ENCODE results near the gene SOX8. TPM values are rescaled to one million over a fixed set of nuclear protein-coding genes. Genes with fewer than 3 reads are reported as not detected.

The SOX8 gene
- total RNA-seq, 1 donor from 2014 or later: 0.18 TPM

DNA sequence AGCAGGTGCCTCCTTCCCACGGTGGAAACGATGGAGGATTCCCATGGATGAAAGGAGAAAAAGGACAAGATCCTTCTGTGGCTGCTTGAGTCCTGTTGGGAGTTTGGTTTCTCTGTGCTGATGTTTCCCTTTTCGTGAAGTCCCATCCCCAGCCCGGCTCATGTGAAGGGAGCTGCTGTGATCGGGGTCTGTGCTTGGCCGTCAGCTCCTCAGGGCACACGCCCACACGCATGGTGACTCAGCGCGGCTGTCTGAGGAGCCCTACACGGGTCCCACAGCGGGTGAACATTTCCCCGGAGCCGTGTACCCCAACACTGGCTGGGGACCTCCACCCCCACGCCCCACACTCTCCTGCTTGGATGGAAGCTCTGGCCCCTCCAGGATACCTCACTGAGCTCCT lies 46.5 kb downstream of the SOX8 start:
- Mint-ChIP-seq H3K27me3 (peaks cover 4% of the 10 kb centered on the region), H3K9me3 (no peaks in the 10 kb centered on the region), H3K36me3 (ENCODE audit: low read depth) (no peaks in the 10 kb centered on the region), H3K4me1 (no peaks in the 10 kb centered on the region), H3K27ac (no peak overlapping the region), H3K4me3 (no peak overlapping the region)
- intact Hi-C loops (cut with micrococcal nuclease): no loop called here
- TF ChIP-seq, protein P1, sequence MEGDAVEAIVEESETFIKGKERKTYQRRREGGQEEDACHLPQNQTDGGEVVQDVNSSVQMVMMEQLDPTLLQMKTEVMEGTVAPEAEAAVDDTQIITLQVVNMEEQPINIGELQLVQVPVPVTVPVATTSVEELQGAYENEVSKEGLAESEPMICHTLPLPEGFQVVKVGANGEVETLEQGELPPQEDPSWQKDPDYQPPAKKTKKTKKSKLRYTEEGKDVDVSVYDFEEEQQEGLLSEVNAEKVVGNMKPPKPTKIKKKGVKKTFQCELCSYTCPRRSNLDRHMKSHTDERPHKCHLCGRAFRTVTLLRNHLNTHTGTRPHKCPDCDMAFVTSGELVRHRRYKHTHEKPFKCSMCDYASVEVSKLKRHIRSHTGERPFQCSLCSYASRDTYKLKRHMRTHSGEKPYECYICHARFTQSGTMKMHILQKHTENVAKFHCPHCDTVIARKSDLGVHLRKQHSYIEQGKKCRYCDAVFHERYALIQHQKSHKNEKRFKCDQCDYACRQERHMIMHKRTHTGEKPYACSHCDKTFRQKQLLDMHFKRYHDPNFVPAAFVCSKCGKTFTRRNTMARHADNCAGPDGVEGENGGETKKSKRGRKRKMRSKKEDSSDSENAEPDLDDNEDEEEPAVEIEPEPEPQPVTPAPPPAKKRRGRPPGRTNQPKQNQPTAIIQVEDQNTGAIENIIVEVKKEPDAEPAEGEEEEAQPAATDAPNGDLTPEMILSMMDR (IDR thresholded peaks at IDR 0.05): no peak
- DNase-seq (no peak), ATAC-seq (ENCODE audit: low read depth) (no peak)
- POLR2A ChIA-PET: no interaction called here
- CTCF ChIA-PET: no interaction called here

DNA sequence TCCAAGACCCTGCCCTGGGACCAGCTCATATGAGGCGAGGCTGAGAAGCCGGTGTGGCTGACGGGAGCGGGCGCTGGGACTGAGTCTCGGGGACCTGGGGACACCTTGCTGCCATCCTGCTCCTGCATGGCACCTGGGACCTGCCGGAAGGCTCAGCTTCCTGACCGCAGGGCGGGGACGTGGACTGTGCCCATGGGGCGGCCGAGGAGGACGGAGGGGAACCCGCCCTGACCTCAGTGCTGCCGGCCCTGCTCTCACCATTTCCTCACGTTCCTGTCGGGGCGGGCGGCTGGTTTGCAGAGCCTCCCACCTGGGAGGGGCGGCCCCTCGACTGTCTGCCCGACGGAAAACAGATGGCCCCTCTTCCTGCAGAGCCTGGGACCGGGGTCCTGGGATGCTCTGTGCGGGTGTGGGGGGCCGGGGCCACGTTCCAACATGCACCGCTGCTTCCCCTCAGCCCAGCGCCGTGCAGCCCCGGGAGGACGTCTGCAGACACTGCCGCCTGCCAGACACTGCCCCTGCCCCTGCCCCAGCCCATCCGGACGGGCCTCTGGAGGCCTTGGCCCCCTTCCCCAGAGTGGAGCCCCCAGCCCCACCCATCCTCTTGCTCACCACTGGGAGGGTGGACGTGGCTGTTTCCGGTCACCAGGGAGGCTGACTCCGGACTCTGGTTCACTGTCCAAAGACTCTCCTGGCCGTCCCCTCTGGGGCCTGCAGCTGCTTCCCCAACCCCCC lies 47.1 kb downstream of the SOX8 start:
- ATAC-seq (ENCODE audit: low read depth) (no peak), DNase-seq (no peak)
- intact Hi-C loops (cut with micrococcal nuclease): no loop called here
- ChIA-PET CTCF (no interaction called here), POLR2A (no interaction called here)
- Mint-ChIP-seq H3K4me1 (no peaks in the 10 kb centered on the region), H3K9me3 (no peaks in the 10 kb centered on the region), H3K27me3 (peaks cover 4% of the 10 kb centered on the region), H3K4me3 (no peak overlapping the region), H3K36me3 (ENCODE audit: low read depth) (no peaks in the 10 kb centered on the region), H3K27ac (no peak overlapping the region)
- TF ChIP-seq, protein P1 (IDR thresholded peaks at IDR 0.05): no peak

DNA sequence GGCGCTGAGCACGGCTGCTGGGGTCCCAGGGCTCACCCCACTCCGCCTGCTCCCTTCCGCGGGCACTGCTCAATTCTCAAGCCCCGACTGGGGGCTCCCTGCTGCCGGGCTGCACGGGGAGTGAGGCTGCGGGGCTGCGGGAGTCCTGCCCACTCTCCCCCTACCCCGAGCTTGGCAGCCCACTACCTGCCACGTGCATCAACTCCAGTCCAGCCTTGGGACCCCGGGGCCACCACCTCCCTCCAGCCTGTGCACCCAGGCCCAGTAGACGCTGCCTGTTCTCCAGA lies 47.6 kb downstream of the SOX8 start:
- ChIA-PET POLR2A (no interaction called here), CTCF (no interaction called here)
- no peak for DNase-seq
- Mint-ChIP-seq H3K36me3 (ENCODE audit: low read depth) (no peaks in the 10 kb centered on the region), H3K27ac (no peak overlapping the region), H3K4me1 (no peaks in the 10 kb centered on the region), H3K4me3 (no peak overlapping the region), H3K27me3 (peaks cover 4% of the 10 kb centered on the region), H3K9me3 (no peaks in the 10 kb centered on the region)
- intact Hi-C loops (cut with micrococcal nuclease): no loop called here
- TF ChIP-seq, protein P1 (IDR thresholded peaks at IDR 0.05): no peak
- no peak for ATAC-seq (ENCODE audit: low read depth)

GRCh38 chr16:1030473-1030901 lies 48.9 kb downstream of the SOX8 start:
- ChIA-PET POLR2A (no interaction called here), CTCF (no interaction called here)
- H3K9me3 Mint-ChIP-seq: no peaks in the 10 kb centered on the region
- intact Hi-C loops (cut with micrococcal nuclease): no loop called here
- ATAC-seq (ENCODE audit: low read depth) (no peak), DNase-seq (no peak)
- H3K27ac Mint-ChIP-seq: no peak overlapping the region
- no peak overlapping the region for H3K4me3 Mint-ChIP-seq
- H3K36me3 Mint-ChIP-seq (ENCODE audit: low read depth): no peaks in the 10 kb centered on the region
- TF ChIP-seq, protein P1 (IDR thresholded peaks at IDR 0.05): no peak
- H3K27me3 Mint-ChIP-seq: peaks cover 4% of the 10 kb centered on the region
- no peaks in the 10 kb centered on the region for H3K4me1 Mint-ChIP-seq

DNA sequence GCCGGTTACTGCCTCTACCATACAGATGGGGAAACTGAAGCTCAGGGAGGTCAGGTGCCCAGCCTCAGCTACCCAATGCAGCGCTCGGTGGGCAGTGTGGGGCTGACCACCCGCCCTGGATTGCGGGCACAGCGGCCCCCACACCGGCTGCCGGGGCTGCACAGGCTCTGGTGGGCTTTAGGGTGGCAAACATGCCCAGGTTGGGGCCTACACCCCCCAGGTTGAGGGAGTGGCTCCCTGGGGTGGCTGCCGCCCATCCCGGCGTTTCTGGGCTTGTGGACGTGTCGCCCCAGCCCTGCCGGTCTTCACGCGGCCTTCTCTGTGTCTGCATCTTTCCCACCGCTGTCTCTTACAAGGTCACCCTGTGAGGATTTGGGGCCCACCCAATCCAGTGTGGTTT lies 50.1 kb downstream of the SOX8 start:
- ATAC-seq (ENCODE audit: low read depth): no peak
- intact Hi-C loops (cut with micrococcal nuclease): no loop called here
- CTCF ChIA-PET: no interaction called here
- Mint-ChIP-seq H3K27me3 (peaks cover 4% of the 10 kb centered on the region), H3K9me3 (no peaks in the 10 kb centered on the region), H3K27ac (no peak overlapping the region), H3K4me3 (no peak overlapping the region), H3K4me1 (no peaks in the 10 kb centered on the region), H3K36me3 (ENCODE audit: low read depth) (no peaks in the 10 kb centered on the region)
- TF ChIP-seq, protein P1 (IDR thresholded peaks at IDR 0.05): no peak
- no peak for DNase-seq
- POLR2A ChIA-PET: no interaction called here

All from activated B cell treated with CpG ODN at 0.5 μM for 24 hours (primary cell).